Adrenal gland (tissue), 12 donors: ENCODE measurements around the gene CDK5RAP2. TPM values are rescaled to one million over a fixed set of nuclear protein-coding genes. Genes with fewer than 3 reads are reported as not detected.

Source experiments
- DNase-seq, 7 donors: peaks; one replicate each; pipeline ENCODE4 v3.0.0-alpha.2; 2019 to 2020
- H3K27ac ChIP-seq, 5 donors: fragments of 200-600 bp; sonication (generic) in 4 of 5; 1 replicate in 3 of 5; 2 replicates in 2 of 5; pipeline versions ENCODE4 v1.5.1 to v1.8.0; 2016 to 2020; ENCODE audit warnings: mild to moderate bottlenecking in 1 of 5
- H3K27me3 ChIP-seq: fragments of 200-600 bp; 2 replicates; pipeline ENCODE4 v1.8.0; 2021
- H3K36me3 ChIP-seq, 2 donors: fragments of 200-600 bp; replicated peaks in 1 of 2; 1 replicate in 1 of 2; 2 replicates in 1 of 2; pipeline versions ENCODE4 v1.5.1 to v1.8.0; 2018 to 2022
- H3K4me1 ChIP-seq, 2 donors: fragments of 200-600 bp; replicated peaks in 1 of 2; 1 replicate in 1 of 2; 2 replicates in 1 of 2; pipeline versions ENCODE4 v1.5.1 to v1.8.0; 2018 to 2021
- H3K4me3 ChIP-seq, 4 donors: fragments of 200-600 bp; sonication (generic) in 3 of 4; one replicate each; pipeline ENCODE4 v1.5.1; 2016 to 2018
- H3K9me3 ChIP-seq, 3 donors: fragments of 200-600 bp; sonication (generic) in 1 of 3; replicated peaks in 1 of 3; 1 replicate in 2 of 3; 2 replicates in 1 of 3; pipeline versions ENCODE4 v1.5.1 to v1.8.0; 2016 to 2021
- POLR2A ChIP-seq, 2 donors: fragments of 450-650 bp; IDR thresholded peaks; one replicate each; pipeline ENCODE4 v1.6.1; 2017; ENCODE audit warnings: antibody characterized with exemption in 2 of 2, mild to moderate bottlenecking in 2 of 2, moderate library complexity in 1 of 2
- WGBS, 4 donors: extraction: QIAGEN DNeasy Blood & Tissue Kit in 2 of 4; methylation state at CpG; one replicate each; pipeline versions ENCODE4 v1.1.5 to v1.1.7; 2013 to 2017; 5-methylcytosine and 5-hydroxymethylcytosine counted together
- intact Hi-C, 2 donors: fragments of 100-400 bp; cut with DNase I; formaldehyde crosslinking; loops; one replicate each; pipeline versions ENCODE4 v1.14.1 to v1.15.0; 2022 to 2023
- polyA plus RNA-seq, 3 donors: library from polyadenylated mRNA; stranded (reverse); fragments of 200-250 nt in 2 of 3; fragments of 350-450 nt in 1 of 3; fragmentation: Illumina TruSeq in 1 of 3; extraction: RNeasy Lipid Tissue Mini Kit (QIAGEN cat#74804) in 1 of 3; gene quantifications; one replicate each; pipeline ENCODE4 v1.2.3, GENCODE V29; 2013 to 2014
- total RNA-seq, 9 donors: library from RNA; depleted of rRNA in 4 of 9; stranded (reverse); fragments of >200 nt in 4 of 9; fragments of 120-200 nt in 1 of 9; fragmentation: NEBNext Ultra II Directional in 1 of 9; extraction: Animal tissue kit (Norgen Biotek cat#: 25700) in 1 of 9; gene quantifications; one replicate each; pipeline versions ENCODE4 v1.1.0 to v1.2.4, GENCODE V29; 2013 to 2023
- TF ChIP-seq, protein P1 (sequence below), 6 experiments: fragments of 450-650 bp in 4 of 6; fragments of 200-600 bp in 2 of 6; sonication (generic) in 1 of 6; IDR thresholded peaks; 1 replicate in 5 of 6; 2 replicates in 1 of 6; pipeline versions ENCODE4 v1.5.1 to v1.8.0; 2016 to 2021; ENCODE audit warnings: antibody characterized with exemption in 6 of 6, mild to moderate bottlenecking in 2 of 6, moderate library complexity in 1 of 6
- donor health status: healthy with polysubstance abuse.
- donor health status: Bipolar disorder and iron deficiency.
- donor health status: DM: yes; HTN: yes; CAD: no.
- donor health status: DM: no; HTN: no; CAD: no.
- donor health status: DM: no; HTN: no; CAD: no.
- donor health status: DM: yes; HTN: yes; CAD: no.

CDK5RAP2 gene
- total and polyA plus RNA-seq, 12 donors: 26.0 to 60.7 (median 41.9) TPM

DNA sequence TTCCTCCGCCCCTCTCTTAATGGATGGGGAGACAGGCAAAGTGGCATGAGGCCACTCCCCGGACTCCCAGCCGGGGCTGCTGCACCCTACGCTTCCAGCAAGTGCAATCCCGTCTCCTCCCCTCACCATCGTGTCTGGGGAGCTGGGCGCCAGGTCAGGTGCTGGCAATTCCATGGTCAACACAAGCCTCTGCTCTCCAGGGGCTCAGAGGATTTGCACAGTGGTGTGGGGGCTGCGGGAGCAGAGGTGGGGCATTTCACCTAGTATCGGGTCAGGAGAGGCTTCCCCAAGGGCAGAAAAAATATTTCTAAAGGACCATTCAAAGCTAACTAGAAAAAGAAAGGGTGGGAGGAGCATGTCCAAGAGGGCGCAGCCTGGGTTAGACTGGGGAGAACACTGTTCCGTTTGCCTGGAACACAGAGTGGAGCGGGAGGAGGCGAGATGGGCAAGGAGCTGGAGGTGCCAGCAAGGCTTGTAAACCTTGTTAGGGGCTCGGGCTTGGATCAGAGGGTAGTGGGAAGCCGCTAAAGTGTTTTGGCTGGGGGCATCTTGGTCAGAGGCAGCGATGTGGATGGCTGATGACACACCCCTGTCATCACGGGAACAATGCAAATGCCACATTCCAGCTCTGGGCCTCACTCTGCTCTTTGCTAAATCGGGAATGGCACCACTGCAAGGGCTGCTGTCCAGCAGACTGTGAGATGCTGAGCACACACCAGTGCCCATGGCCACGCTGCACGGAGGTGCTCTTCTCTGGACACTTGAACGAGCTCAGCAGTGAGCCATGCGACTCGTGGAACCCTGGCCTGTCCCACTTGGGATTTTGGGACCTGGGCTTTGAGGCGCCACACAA lies 191.7 kb downstream of the CDK5RAP2 start:
- intact Hi-C loops: no loop called here
- Histone ChIP-seq H3K9me3 (no peaks in the 10 kb centered on the region), H3K36me3 (peaks cover 0 to 36% of the 10 kb centered on the region in 2 donors), H3K27me3 (no peaks in the 10 kb centered on the region), H3K4me3 (no peak overlapping the region), H3K27ac (no peak overlapping the region), H3K4me1 (peaks cover 11 to 17% of the 10 kb centered on the region in 2 donors)
- no peak for DNase-seq
- 89 to 94% (median 92%) methylated on average over 24 of the region's 24 CpGs for WGBS, 4 donors
- no peak for TF ChIP-seq POLR2A (IDR thresholded peaks at IDR 0.05)
- TF ChIP-seq, protein P1, sequence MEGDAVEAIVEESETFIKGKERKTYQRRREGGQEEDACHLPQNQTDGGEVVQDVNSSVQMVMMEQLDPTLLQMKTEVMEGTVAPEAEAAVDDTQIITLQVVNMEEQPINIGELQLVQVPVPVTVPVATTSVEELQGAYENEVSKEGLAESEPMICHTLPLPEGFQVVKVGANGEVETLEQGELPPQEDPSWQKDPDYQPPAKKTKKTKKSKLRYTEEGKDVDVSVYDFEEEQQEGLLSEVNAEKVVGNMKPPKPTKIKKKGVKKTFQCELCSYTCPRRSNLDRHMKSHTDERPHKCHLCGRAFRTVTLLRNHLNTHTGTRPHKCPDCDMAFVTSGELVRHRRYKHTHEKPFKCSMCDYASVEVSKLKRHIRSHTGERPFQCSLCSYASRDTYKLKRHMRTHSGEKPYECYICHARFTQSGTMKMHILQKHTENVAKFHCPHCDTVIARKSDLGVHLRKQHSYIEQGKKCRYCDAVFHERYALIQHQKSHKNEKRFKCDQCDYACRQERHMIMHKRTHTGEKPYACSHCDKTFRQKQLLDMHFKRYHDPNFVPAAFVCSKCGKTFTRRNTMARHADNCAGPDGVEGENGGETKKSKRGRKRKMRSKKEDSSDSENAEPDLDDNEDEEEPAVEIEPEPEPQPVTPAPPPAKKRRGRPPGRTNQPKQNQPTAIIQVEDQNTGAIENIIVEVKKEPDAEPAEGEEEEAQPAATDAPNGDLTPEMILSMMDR (IDR thresholded peaks at IDR 0.05): no peak

DNA sequence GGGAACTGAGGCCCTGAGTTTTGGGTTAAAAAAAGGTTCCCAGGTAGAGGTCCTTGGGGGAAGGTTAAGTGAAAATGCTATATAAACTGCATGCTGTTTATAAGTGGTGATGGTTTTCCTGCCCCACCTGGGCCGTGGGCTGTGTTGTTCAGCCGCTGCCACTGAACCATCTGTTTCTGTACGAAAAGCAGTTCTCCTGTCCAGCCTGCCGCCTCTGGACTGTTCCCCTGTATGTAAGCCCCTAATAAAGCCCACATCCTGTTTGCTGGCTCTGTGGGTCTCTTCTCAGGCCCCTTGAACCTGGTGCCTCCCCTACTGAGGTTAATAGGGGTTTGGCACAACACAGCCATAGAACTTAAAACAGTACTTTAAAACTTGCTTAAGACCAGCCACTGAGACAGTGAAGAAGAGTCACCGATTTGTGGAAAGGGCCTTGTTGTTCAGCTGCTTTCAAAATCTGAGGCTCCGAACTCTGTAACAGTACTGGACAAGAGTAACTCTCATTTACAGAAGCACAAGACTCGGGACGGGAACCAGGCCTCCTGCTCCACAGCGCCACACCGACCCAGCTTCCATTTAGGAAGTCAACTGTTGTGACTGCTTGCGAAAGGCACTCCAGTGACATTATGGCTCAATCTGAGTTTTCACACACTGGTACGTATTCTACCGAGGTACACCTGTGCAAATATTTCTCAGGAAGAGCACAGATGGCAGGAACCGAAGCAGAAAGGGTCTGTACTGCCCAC lies 192.5 kb downstream of the CDK5RAP2 start:
- Histone ChIP-seq H3K4me1 (peaks cover 11 to 17% of the 10 kb centered on the region in 2 donors), H3K27me3 (no peaks in the 10 kb centered on the region), H3K9me3 (no peaks in the 10 kb centered on the region), H3K27ac (peak overlapping the region in 2 of 5 donors; percentile 5 to 68), H3K4me3 (no peak overlapping the region), H3K36me3 (peaks cover 0 to 29% of the 10 kb centered on the region in 2 donors)
- intact Hi-C loops: no loop called here
- DNase-seq: no peak
- TF ChIP-seq, protein P1 (IDR thresholded peaks at IDR 0.05): no peak
- 89 to 94% (median 90%) methylated on average over 11 to 14 of the region's 14 CpGs for WGBS, 4 donors

DNA sequence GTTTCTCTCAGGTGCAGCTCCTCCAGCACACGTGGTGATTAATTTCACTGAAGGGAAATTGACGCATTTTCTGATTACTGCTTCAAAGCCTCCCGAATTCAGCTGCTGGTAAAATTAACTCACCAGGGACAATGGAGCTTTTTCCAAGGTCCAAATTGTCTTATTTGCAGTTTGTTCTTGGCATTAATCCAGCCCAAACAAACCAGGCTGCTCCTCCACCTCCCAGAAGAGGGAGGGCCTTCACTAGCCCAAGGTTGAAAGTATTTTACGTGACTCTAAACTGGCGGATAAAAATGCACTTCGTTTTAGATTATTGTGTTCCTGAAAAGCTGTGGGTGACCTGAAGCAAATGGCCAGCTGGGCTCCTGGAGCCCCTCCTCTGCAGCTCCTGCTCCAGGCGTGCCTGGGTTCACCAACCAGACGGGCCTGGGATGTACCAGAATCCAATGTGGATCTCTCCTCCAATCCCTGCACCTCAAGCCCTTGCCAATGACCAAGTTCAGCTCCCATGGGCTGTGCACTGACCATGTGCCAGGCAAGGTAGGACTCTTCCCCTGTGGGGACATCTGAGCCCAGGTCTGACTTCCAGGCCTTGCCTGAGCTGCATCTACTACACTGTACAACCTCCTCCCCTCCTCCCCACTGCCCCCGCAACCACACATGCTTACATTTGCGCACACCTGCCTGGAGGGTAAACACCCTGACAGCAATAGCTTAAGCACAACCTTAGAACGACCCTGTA lies 193.4 kb downstream of the CDK5RAP2 start:
- H3K9me3 ChIP-seq: no peaks in the 10 kb centered on the region
- peak in 6 of 7 donors; percentile 46 to 67 (median 64) for DNase-seq
- peaks cover 11 to 17% of the 10 kb centered on the region in 2 donors for H3K4me1 ChIP-seq
- H3K27me3 ChIP-seq: no peaks in the 10 kb centered on the region
- H3K36me3 ChIP-seq: peaks cover 0 to 20% of the 10 kb centered on the region in 2 donors
- H3K4me3 ChIP-seq: no peak overlapping the region
- intact Hi-C loops: no loop called here
- WGBS, 4 donors: 38 to 44% (median 41%) methylated on average over 9 to 11 of the region's 11 CpGs
- TF ChIP-seq, protein P1 (IDR thresholded peaks at IDR 0.05): no peak
- TF ChIP-seq POLR2A (IDR thresholded peaks at IDR 0.05): no peak
- H3K27ac ChIP-seq: peak overlapping the region in 2 of 5 donors; percentile 54 to 68
